Spinal cord (tissue), 10 donors: ENCODE results near the gene TEK. TPM values are rescaled to one million over a fixed set of nuclear protein-coding genes. Genes with fewer than 3 reads are reported as not detected.
"Not testable (repeated sequence)": the region's sequence is repeated elsewhere in the genome, so short reads cannot be mapped to it uniquely, and the experiment has no call there.

ENCODE experiments used
- DNase-seq, 6 donors: peaks; one replicate each; pipeline versions ENCODE4 v3.0.0 to v3.0.0-alpha.2; 2013 to 2015; ENCODE audit warnings: low spot score in 6 of 6, low read depth in 4 of 6
- H3K27ac ChIP-seq: one replicate; pipeline ENCODE4 v1.5.1; 2013; ENCODE audit warnings: low read depth, low read length, control low read depth
- H3K27me3 ChIP-seq: one replicate; pipeline ENCODE4 v1.6.1; 2013; ENCODE audit warnings: low read length; ENCODE audit not compliant: control insufficient read depth, insufficient read depth
- H3K36me3 ChIP-seq: one replicate; pipeline ENCODE4 v1.6.1; 2013; ENCODE audit warnings: low read length; ENCODE audit not compliant: control insufficient read depth, insufficient read depth
- H3K4me1 ChIP-seq: one replicate; pipeline ENCODE4 v1.6.1; 2013; ENCODE audit warnings: low read length; ENCODE audit not compliant: control insufficient read depth, insufficient read depth
- H3K4me3 ChIP-seq: one replicate; pipeline ENCODE4 v1.5.1; 2013; ENCODE audit warnings: low read depth, low read length, control low read depth
- H3K9me3 ChIP-seq: one replicate; pipeline ENCODE4 v1.6.1; 2013; ENCODE audit warnings: low read length; ENCODE audit not compliant: control insufficient read depth, insufficient read depth
- WGBS: methylation state at CpG from one replicate; pipeline ENCODE4 v1.1.5; 2013; ENCODE audit warnings: missing lambda C conversion rate; ENCODE audit not compliant: insufficient coverage; 5-methylcytosine and 5-hydroxymethylcytosine counted together
- polyA plus RNA-seq, 2 donors: library from polyadenylated mRNA; unstranded; fragments of 120-200 nt; gene quantifications; one replicate each; pipeline ENCODE4 v1.2.1, GENCODE V29; 2013; ENCODE audit not compliant: insufficient read length in 2 of 2
- total RNA-seq, 2 donors: library from RNA; depleted of rRNA in 1 of 2; stranded (reverse); fragments of 120-200 nt in 1 of 2; fragments of >200 nt in 1 of 2; gene quantifications; one replicate each; pipeline versions ENCODE4 v1.2.3 to v1.2.4, GENCODE V29; 2013 to 2014
- donor health status: healthy.

The TEK gene
- total and polyA plus RNA-seq, 4 donors, result 12.0 to 39.0 (median 14.6) TPM

DNA sequence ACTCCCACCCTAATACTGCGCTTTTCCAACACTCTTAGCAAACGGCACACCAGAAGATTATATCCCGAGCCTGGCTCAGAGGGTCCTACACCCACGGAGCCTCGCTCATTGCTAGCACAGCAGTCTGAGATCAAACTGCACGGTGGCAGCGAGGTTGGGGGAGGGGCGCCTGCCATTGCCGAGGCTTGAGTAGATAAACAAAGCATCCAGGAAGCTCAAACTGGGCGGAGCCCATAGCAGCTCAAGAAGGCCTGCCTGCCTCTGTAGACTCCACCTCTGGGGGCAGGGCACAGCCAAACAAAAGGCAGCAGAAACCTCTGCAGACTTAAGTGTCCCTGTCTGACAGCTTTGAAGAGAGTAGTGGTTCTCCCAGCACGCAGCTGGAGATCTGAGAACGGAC lies 130.6 kb downstream of the TEK start:
- WGBS, result 84% methylated on average over 12 of the region's 12 CpGs

DNA sequence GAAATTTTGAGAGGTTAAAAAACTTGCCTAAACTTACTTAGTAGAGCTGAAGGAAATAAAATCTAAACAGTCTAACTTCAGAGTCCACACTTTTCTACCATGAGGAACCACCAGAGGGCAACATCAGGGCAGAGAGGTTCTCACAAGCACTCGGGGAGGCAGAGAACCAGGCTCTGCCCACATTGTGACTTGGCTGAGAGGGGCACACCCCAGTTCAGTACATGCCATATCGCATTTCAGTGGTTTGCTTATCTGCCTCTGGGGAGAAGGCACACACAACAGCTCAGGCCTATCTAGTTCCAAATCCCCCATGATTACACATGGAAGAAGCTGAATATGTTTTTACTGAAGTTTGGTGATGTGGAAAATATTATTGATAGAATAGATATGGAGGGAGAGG lies 138.7 kb downstream of the TEK start:
- Histone ChIP-seq H3K4me1 (no peaks in the 10 kb centered on the region), H3K9me3 (no peaks in the 10 kb centered on the region), H3K36me3 (no peaks in the 10 kb centered on the region), H3K27ac (no peak overlapping the region), H3K27me3 (no peaks in the 10 kb centered on the region), H3K4me3 (no peak overlapping the region)
- peak in 2 of 6 donors; percentile 2 to 4 for DNase-seq
- WGBS, result 14% methylated on average over 1 of the region's 2 CpGs

More for the DNA sequence above, 130.6 kb downstream of the TEK start:
- not testable (repeated sequence) for H3K9me3 ChIP-seq, DNase-seq, H3K4me1 ChIP-seq, H3K27ac ChIP-seq, H3K27me3 ChIP-seq, H3K4me3 ChIP-seq, H3K36me3 ChIP-seq

DNA sequence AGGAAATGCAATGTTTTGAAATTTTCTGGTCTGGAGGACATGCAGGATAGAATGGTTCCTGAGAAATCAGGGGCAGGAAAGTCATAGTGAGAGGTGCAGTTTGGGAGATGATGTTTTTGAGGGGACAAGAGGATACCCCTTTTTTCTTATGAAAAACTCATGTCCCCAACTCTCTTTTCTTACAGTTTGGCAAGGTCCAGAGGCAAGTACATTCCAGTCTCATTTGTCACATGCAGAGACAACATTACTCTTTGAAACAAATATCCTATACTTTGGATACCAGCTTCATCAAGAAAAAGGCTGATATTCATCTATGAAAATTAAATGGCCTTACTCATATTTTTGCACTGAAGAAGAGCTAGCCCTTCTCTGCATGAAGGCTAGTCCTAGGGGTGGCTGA lies 139.7 kb downstream of the TEK start:
- no peak overlapping the region for H3K4me3 ChIP-seq
- no peak overlapping the region for H3K27ac ChIP-seq
- H3K27me3 ChIP-seq, result no peaks in the 10 kb centered on the region
- no peaks in the 10 kb centered on the region for H3K36me3 ChIP-seq
- no peaks in the 10 kb centered on the region for H3K4me1 ChIP-seq
- DNase-seq, result no peak
- H3K9me3 ChIP-seq, result no peaks in the 10 kb centered on the region

DNA sequence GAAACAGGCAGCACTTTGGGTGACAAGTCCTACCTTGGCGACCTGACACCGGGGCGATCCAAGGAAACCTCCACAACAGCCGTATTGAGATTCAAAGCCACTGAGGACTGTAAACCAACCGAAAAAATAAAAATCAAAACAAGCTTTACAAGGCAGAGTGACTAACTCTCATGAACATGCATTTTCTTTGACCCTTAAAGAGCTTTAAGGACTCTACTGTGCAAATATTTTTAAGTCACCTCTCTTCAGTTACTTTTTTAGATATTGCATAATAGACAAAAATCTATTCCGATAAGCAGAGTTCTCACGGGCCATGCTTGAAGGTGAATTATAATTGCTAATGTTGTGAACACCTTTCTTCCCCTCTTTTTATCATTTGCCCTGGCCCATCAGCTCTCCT lies 149.6 kb downstream of the TEK start:
- no peaks in the 10 kb centered on the region for H3K9me3 ChIP-seq
- WGBS, result 97% methylated on average over 5 of the region's 7 CpGs
- H3K4me3 ChIP-seq, result no peak overlapping the region
- no peak for DNase-seq
- no peak overlapping the region for H3K27ac ChIP-seq
- no peaks in the 10 kb centered on the region for H3K27me3 ChIP-seq
- no peaks in the 10 kb centered on the region for H3K36me3 ChIP-seq
- H3K4me1 ChIP-seq, result no peaks in the 10 kb centered on the region

DNA sequence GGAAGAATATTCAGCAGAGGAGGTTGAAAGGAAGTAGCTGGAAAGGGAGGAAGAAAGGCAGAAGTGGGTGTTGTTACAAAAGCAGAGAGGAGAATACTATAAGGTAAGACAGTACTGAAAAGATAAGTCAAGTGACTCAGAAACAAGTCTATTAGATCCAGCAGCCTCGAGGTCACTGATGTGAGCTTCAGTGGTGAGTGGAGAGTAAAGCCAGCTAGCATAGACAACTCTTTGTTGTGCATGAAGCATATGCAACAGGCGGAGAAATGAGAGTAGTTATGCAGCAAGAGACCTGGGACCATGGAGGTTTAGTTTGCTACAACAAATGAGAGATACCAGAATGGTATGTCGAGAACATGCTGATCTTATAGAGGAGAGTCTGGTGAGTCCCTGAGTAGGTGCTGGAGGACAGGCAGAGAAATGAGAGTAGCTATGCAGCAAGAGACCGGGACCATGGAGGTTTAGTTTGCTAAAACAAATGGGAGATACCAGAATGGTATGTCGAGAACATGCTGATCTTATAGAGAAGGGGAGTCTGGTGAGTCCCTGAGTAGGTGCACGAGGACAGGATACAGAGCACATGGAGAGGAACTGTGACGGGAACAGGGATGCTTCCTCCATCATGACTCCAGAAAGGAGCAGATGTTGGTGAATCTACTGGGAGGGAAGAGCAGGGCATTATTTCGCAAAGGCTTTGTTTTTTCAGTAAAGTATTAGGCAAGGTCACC lies 151.9 kb downstream of the TEK start:
- H3K4me3 ChIP-seq, result no peak overlapping the region
- WGBS, result 84% methylated on average over 7 of the region's 8 CpGs
- H3K27me3 ChIP-seq, result no peaks in the 10 kb centered on the region
- no peak for DNase-seq
- H3K36me3 ChIP-seq, result no peaks in the 10 kb centered on the region
- H3K27ac ChIP-seq, result no peak overlapping the region
- H3K9me3 ChIP-seq, result no peaks in the 10 kb centered on the region
- H3K4me1 ChIP-seq, result no peaks in the 10 kb centered on the region

DNA sequence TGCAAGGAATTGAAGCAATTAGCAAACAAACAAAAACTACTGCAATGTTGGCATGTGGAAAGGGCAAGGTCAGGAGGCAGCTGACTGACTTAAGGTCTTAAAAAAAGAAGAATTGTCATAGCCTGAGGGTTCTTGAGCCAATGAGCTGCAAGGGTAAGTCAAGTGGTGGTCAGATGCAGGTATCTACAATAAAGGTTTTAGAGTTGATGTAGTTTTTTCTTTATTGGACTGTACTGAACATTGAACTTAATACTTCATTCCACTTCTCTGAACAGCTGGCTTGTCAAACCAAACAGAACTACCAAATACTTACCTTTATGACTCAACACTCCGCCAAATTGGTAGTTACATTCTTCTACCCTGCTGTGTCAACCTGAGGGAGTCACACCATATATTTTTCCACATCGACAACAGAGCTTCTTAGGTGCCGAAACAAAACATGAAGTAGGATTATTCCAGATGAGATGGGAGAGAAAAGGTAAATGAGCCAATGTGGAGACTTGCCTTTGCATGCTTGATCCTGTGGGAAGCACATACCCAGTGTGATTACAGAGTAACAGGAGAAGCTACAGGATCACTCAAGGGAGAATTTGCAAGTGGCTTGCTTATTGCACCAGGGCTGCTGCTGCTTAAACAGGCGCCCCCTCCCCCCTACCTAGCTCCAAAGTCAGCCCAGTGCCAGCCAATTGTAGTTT lies 152.6 kb downstream of the TEK start:
- H3K27ac ChIP-seq, result no peak overlapping the region
- H3K9me3 ChIP-seq, result no peaks in the 10 kb centered on the region
- no peak for DNase-seq
- H3K27me3 ChIP-seq, result no peaks in the 10 kb centered on the region
- WGBS, result 33% methylated on average over 1 of the region's 4 CpGs
- H3K36me3 ChIP-seq, result no peaks in the 10 kb centered on the region
- no peak overlapping the region for H3K4me3 ChIP-seq
- H3K4me1 ChIP-seq, result no peaks in the 10 kb centered on the region

DNA sequence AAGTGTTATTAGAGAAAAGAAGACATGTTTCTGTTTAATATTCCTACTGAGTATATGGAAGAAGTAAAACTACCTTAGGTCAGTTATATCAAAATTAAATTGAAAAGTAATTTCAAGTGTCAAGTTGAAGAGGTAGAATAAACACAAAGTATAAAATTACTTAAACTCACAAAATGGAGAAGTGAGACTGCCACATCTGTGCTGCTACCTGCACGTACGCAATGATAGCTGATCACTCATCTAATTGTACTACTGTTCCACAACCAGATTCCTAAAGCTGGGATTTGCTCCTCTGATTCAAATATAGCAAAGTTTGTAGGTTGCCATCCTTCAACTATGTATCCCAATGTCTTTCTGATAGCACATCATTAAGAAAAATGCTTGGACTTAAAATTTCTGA lies 163.1 kb downstream of the TEK start:
- Histone ChIP-seq H3K27ac (no peak overlapping the region), H3K27me3 (no peaks in the 10 kb centered on the region), H3K4me1 (no peaks in the 10 kb centered on the region), H3K9me3 (no peaks in the 10 kb centered on the region), H3K4me3 (no peak overlapping the region), H3K36me3 (no peaks in the 10 kb centered on the region)
- no peak for DNase-seq
- 100% methylated on average over 2 of the region's 2 CpGs for WGBS

DNA sequence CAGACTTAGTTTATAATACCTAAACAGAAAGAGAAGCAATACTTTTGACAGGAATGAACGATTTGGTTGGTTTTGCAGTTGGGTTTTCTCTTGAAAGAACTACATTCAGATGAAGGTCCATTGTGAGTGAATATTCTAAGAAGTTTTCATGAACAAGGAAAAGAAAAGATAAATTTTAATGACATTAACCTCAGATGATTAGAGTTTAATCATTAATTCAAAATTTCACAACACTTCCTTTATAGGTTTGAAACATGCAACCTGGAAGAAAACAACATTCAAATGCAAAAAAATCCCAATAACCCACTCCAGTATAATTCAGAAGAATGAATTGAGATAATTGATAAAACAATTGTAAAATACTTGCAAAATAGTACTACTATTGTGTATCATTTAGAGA lies 164.2 kb downstream of the TEK start:
- no peak for DNase-seq
- Histone ChIP-seq H3K27me3 (no peaks in the 10 kb centered on the region), H3K9me3 (no peaks in the 10 kb centered on the region), H3K4me3 (no peak overlapping the region), H3K4me1 (no peaks in the 10 kb centered on the region), H3K36me3 (no peaks in the 10 kb centered on the region), H3K27ac (no peak overlapping the region)
- no CpG with 5 or more reads among the region's 1 CpG for WGBS

DNA sequence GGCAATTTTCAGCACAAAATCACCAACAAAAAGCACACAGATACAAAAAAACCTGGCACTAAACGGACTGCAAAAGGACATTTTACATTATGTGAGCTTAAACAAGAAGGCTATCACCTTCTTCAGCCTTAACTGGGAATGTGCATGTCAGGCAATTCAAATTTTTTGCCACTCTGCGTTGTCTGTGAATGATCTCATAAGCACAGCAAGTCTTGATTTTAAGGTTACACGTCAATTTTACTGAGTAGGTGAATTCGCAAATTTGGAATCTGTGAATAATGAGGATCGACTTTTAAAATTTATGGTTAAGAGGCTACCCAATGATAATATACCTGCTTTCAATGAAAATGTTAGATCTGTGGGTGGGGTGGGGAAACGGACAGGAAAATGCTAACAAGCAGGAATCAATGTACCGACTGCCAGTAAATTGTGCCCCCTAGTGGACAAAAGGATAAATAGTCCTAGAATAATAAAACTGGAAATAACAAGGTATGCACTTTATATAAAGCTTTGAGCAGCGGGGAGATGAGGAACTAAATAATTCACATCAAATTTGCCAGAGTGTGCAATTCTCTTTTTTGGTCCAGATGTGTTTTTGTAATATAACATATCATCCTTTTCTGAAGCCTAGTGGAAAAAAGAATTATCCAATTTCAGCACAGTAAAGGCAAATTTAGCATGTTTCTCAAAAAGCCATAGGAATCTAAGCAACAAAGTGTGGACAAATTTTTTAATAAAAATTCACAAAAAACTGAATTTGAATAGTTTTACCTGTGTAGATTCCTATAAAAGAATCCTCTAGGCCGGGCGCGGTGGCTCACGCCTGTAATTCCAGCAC lies 167.4 kb downstream of the TEK start:
- Histone ChIP-seq H3K4me1 (no peaks in the 10 kb centered on the region), H3K9me3 (no peaks in the 10 kb centered on the region), H3K36me3 (no peaks in the 10 kb centered on the region), H3K4me3 (peak overlapping the region; percentile 17), H3K27ac (no peak overlapping the region), H3K27me3 (no peaks in the 10 kb centered on the region)
- WGBS, result 94% methylated on average over 4 of the region's 12 CpGs
- DNase-seq, result peak; percentile 48 to 94 (median 62)
